CD8-positive, alpha-beta memory T cell (primary cell): ENCODE measurements around the gene UBAC2. TPM values are rescaled to one million over a fixed set of nuclear protein-coding genes. Genes with fewer than 3 reads are reported as not detected.

ENCODE experiments used
- CTCF ChIA-PET: fragments of 350-600 bp; sonication (Branson Sonifier 250); formaldehyde crosslinking; loops from one replicate; lab custom pipeline; 2021; ENCODE audit warnings: antibody characterized with exemption; lab: Charles Lee
- POLR2A ChIA-PET: fragments of 350-600 bp; sonication (Branson Sonifier 250); formaldehyde crosslinking; loops from one replicate; lab custom pipeline; 2021; ENCODE audit warnings: antibody characterized with exemption; lab: Charles Lee
- DNase-seq, 5 donors: peaks; one replicate each; pipeline versions ENCODE4 v3.0.0 to v3.0.0-alpha.2; 2020 to 2022; ENCODE audit warnings: mixed read lengths in 1 of 5
- H3K27ac ChIP-seq: one replicate; pipeline ENCODE4 v1.7.0; 2013; ENCODE audit warnings: low read depth, mild to moderate bottlenecking, low read length, moderate library complexity
- H3K27me3 ChIP-seq: 2 replicates; pipeline ENCODE4 v1.7.0; 2013; ENCODE audit warnings: low read length, mild to moderate bottlenecking; ENCODE audit not compliant: insufficient read depth, poor library complexity, severe bottlenecking
- H3K36me3 ChIP-seq: 2 replicates; pipeline ENCODE4 v1.7.0; 2013; ENCODE audit warnings: mild to moderate bottlenecking, low read length, moderate library complexity; ENCODE audit not compliant: insufficient read depth
- H3K4me1 ChIP-seq: 2 replicates; pipeline ENCODE4 v1.7.0; 2013; ENCODE audit warnings: mild to moderate bottlenecking, low read length, moderate library complexity; ENCODE audit not compliant: insufficient read depth
- H3K4me3 ChIP-seq: 2 replicates; pipeline ENCODE4 v1.7.0; 2013; ENCODE audit warnings: mild to moderate bottlenecking, low read length
- H3K9me3 ChIP-seq: 2 replicates; pipeline ENCODE4 v1.7.0; 2013; ENCODE audit warnings: mild to moderate bottlenecking, low read length
- H3K27ac Mint-ChIP-seq, 8 donors: one replicate each; pipeline ENCODE4 v1.8.0; 2020 to 2021; ENCODE audit warnings: mixed read lengths in 8 of 8, mild to moderate bottlenecking in 6 of 8, inconsistent platforms in 3 of 8, moderate library complexity in 3 of 8
- H3K27me3 Mint-ChIP-seq, 2 donors: one replicate each; pipeline ENCODE4 v1.8.0; 2020 to 2021; ENCODE audit warnings: mixed read lengths in 2 of 2, mild to moderate bottlenecking in 1 of 2, moderate library complexity in 1 of 2
- H3K36me3 Mint-ChIP-seq, 3 donors: one replicate each; pipeline ENCODE4 v1.8.0; 2020 to 2021; ENCODE audit warnings: mixed read lengths in 3 of 3, inconsistent platforms in 1 of 3, mild to moderate bottlenecking in 1 of 3
- H3K4me1 Mint-ChIP-seq, 3 donors: one replicate each; pipeline ENCODE4 v1.8.0; 2020 to 2021; ENCODE audit warnings: mixed read lengths in 3 of 3, inconsistent platforms in 1 of 3, mild to moderate bottlenecking in 1 of 3
- H3K4me3 Mint-ChIP-seq, 7 donors: one replicate each; pipeline ENCODE4 v1.8.0; 2020 to 2021; ENCODE audit warnings: mixed read lengths in 7 of 7, mild to moderate bottlenecking in 6 of 7, moderate library complexity in 4 of 7, inconsistent platforms in 2 of 7
- H3K9me3 Mint-ChIP-seq, 5 donors: one replicate each; pipeline ENCODE4 v1.8.0; 2020 to 2022; ENCODE audit warnings: mixed read lengths in 5 of 5, mild to moderate bottlenecking in 3 of 5, moderate library complexity in 2 of 5, inconsistent platforms in 1 of 5
- polyA plus RNA-seq: library from polyadenylated mRNA; unstranded; fragments of 300-500 nt; fragmentation: Illumina TruSeq; gene quantifications from one replicate; pipeline ENCODE4 v1.2.3, GENCODE V29; 2021
- total RNA-seq, 2 experiments: library from RNA; stranded (reverse); gene quantifications; one replicate each; pipeline ENCODE4 v1.2.3, GENCODE V29; 2021

The UBAC2 gene
- total and polyA plus RNA-seq, 3 experiments from 2014 or later, result 62.3 to 160 (median 63.7) TPM

DNA sequence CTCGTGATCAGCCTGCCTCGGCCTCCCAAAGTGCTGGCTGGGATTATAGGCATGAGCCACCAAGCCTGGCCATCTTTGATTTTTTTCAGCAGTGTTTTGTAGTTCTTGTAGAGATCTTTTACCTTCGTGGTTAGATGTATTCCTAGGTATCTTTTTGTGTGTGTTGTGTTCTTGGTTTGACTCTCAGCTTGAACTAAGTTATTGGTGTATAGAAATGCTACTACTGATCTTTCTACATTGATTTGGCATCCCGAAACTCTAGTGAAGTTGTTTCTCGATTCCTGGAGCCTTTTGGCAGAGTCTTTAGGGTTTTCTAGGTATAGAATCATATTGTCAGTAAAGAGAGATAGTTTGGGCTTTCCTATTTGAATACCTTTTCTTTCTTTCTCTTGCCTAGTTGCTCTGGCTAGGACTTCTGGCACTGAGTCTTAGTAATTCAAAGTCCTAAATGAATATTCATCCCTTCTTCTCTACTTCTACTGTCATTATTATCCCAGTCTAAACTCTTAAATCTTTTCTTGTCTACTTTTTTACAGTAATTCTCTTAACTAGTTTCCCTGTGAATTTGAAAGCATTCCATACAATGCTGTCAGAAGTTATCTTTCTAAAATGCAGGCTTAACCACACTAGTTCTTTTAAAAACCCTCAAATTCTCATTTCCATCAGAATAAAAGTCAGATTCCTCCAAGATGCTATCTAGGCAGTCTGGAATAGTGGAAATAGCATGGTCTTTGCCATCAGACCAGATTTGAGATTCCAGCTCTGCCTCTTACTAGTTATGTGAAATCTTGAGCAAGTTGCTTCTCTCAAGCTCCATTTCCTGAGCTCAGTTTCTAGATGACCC lies 50.5 kb downstream of the UBAC2 start:
- DNase-seq, result no peak
- peaks cover 61 to 80% (median 70%) of the 10 kb centered on the region in 3 donors for H3K4me1 Mint-ChIP-seq
- CTCF ChIA-PET, result interaction anchor here (1.0 to 1.6 kb wide), 4 partner anchors 8 to 186 kb away, joined by 4 to 5 read pairs (median 4); no protein-coding TSS in a partner anchor

GRCh38 chr13:99251921-99252320 lies 51.3 kb downstream of the UBAC2 start:
- H3K4me1 ChIP-seq, result peaks cover 47% of the 10 kb centered on the region
- peaks cover 16% of the 10 kb centered on the region for H3K36me3 ChIP-seq
- DNase-seq, result no peak
- H3K9me3 Mint-ChIP-seq, result no peaks in the 10 kb centered on the region
- H3K9me3 ChIP-seq, result no peaks in the 10 kb centered on the region
- peaks cover 64 to 83% (median 73%) of the 10 kb centered on the region in 3 donors for H3K4me1 Mint-ChIP-seq
- H3K27me3 ChIP-seq, result no peaks in the 10 kb centered on the region
- H3K27ac Mint-ChIP-seq, result peak overlapping the region; percentile 30 to 85 (median 64)
- peaks cover 29 to 63% (median 38%) of the 10 kb centered on the region in 3 donors for H3K36me3 Mint-ChIP-seq
- CTCF ChIA-PET, result interaction anchor here (1.0 to 1.6 kb wide), 5 partner anchors 9 to 185 kb away, joined by 3 to 5 read pairs (median 4); no protein-coding TSS in a partner anchor
- POLR2A ChIA-PET, result interaction anchor here (1.2 kb wide), 1 partner anchor 13 kb away, joined by 4 read pairs; no protein-coding TSS in a partner anchor
- H3K4me3 ChIP-seq, result no peak overlapping the region
- no peak overlapping the region for H3K27ac ChIP-seq
- no peaks in the 10 kb centered on the region for H3K27me3 Mint-ChIP-seq
- peak overlapping the region in 3 of 7 donors; percentile 0 to 60 (median 36) for H3K4me3 Mint-ChIP-seq

More for the DNA sequence above, 50.5 kb downstream of the UBAC2 start:
- POLR2A ChIA-PET, result interaction anchor here (0.7 to 1.2 kb wide), 2 partner anchors 13 to 50 kb away, joined by 4 read pairs; partner anchors contain the start of gene UBAC2
- Histone ChIP-seq H3K4me1 (peaks cover 41% of the 10 kb centered on the region), H3K4me3 (no peak overlapping the region), H3K27me3 (no peaks in the 10 kb centered on the region), H3K36me3 (peaks cover 16% of the 10 kb centered on the region), H3K27ac (no peak overlapping the region), H3K9me3 (no peaks in the 10 kb centered on the region)
- Mint-ChIP-seq H3K4me3 (peak overlapping the region in 3 of 7 donors; percentile 6 to 10 (median 9)), H3K36me3 (peaks cover 29 to 61% (median 41%) of the 10 kb centered on the region in 3 donors), H3K27me3 (no peaks in the 10 kb centered on the region), H3K9me3 (no peaks in the 10 kb centered on the region), H3K27ac (peak overlapping the region; percentile 59 to 92 (median 78))

DNA sequence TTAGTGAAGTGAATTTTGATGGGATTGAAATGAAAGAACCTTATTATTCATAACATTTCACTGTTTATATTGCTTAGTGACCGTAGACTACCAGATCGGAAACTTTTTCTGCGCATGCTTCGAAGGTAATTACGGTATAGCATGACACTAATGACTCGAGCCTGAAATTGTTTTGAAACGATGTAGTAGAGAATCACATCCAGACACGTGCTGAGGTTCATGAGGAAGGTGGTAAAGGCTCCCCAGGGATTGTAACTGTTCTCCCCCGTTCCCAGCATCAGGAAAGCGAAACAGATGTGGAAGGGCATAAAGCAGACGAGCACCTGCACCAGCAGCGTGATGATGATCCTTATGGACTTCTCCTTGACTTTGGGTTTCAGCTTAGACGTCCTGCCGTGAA lies 54.2 kb downstream of the UBAC2 start:
- POLR2A ChIA-PET, result interaction anchor here (1.0 to 4.6 kb wide), 4 partner anchors 21 to 55 kb away, joined by 3 to 55 read pairs (median 6); partner anchors contain the start of gene UBAC2
- H3K27me3 Mint-ChIP-seq, result no peaks in the 10 kb centered on the region
- H3K4me3 Mint-ChIP-seq, result peak overlapping the region; percentile 79 to 95 (median 86)
- Histone ChIP-seq H3K27ac (no peak overlapping the region), H3K9me3 (no peaks in the 10 kb centered on the region), H3K27me3 (no peaks in the 10 kb centered on the region), H3K4me1 (peaks cover 60% of the 10 kb centered on the region), H3K36me3 (peaks cover 16% of the 10 kb centered on the region), H3K4me3 (peak overlapping the region; percentile 65)
- H3K36me3 Mint-ChIP-seq, result peaks cover 10 to 48% (median 23%) of the 10 kb centered on the region in 3 donors
- peak in 1 of 5 donors; percentile 61 for DNase-seq
- peaks cover 69 to 81% (median 80%) of the 10 kb centered on the region in 3 donors for H3K4me1 Mint-ChIP-seq
- H3K9me3 Mint-ChIP-seq, result no peaks in the 10 kb centered on the region
- CTCF ChIA-PET, result interaction anchor here (1.2 to 4.4 kb wide), 7 partner anchors 10 to 78 kb away, joined by 3 to 68 read pairs (median 5); partner anchors contain the start of gene UBAC2
- H3K27ac Mint-ChIP-seq, result peak overlapping the region; percentile 82 to 96 (median 92)

DNA sequence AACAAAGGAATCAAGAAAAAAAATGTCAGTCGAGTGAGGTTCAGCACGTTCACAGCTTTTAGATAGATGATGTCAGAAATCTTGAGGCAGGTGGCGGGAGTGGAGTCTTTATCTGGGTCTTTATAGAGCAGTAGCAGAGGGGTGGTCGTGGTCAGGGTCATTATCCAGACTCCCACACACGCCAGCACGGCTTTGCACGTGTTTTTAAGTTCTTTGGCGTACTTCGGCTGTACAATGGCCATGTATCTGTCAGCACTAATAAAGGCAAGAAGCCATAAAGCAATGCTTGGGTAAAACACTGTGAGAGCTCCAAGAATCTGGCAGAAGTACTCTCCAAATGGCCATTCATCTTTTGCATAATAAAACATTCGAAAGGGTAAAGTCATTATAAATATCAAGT lies 54.6 kb downstream of the UBAC2 start:
- peak overlapping the region; percentile 65 for H3K4me3 ChIP-seq
- no peaks in the 10 kb centered on the region for H3K27me3 Mint-ChIP-seq
- H3K4me3 Mint-ChIP-seq, result peak overlapping the region; percentile 79 to 95 (median 86)
- CTCF ChIA-PET, result interaction anchor here (1.2 to 4.4 kb wide), 8 partner anchors 9 to 79 kb away, joined by 3 to 68 read pairs (median 8); partner anchors contain the start of gene UBAC2
- peaks cover 10 to 45% (median 27%) of the 10 kb centered on the region in 3 donors for H3K36me3 Mint-ChIP-seq
- peaks cover 16% of the 10 kb centered on the region for H3K36me3 ChIP-seq
- POLR2A ChIA-PET, result interaction anchor here (0.6 to 4.6 kb wide), 9 partner anchors 10 to 323 kb away, joined by 3 to 55 read pairs (median 5); partner anchors contain the start of gene UBAC2
- H3K9me3 Mint-ChIP-seq, result no peaks in the 10 kb centered on the region
- no peaks in the 10 kb centered on the region for H3K9me3 ChIP-seq
- peaks cover 65% of the 10 kb centered on the region for H3K4me1 ChIP-seq
- H3K27ac ChIP-seq, result no peak overlapping the region
- H3K27me3 ChIP-seq, result no peaks in the 10 kb centered on the region
- DNase-seq, result no peak
- H3K4me1 Mint-ChIP-seq, result peaks cover 69 to 81% (median 80%) of the 10 kb centered on the region in 3 donors
- peak overlapping the region; percentile 82 to 96 (median 92) for H3K27ac Mint-ChIP-seq

DNA sequence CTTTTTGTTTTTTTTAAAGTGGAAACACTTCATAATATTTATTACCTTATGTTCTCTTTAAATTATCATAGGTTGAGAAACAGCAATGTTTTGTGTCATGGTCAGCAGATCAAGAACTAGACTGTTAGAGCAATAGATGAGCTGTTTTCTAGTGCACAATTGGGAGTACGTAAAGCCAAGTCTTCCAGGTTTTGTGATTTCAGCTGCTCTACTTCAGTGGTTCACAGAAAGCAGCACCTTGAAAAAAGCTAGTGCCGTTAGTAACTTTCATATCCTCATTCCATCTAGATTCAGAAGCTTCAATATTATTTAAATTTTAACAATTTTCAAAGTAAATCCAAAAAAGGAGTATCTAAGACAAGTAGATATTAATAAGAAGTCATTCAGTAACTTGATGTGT lies 55.6 kb downstream of the UBAC2 start:
- Mint-ChIP-seq H3K9me3 (no peaks in the 10 kb centered on the region), H3K4me3 (peak overlapping the region; percentile 84 to 95 (median 86)), H3K36me3 (peaks cover 10 to 48% (median 23%) of the 10 kb centered on the region in 3 donors), H3K27ac (peak overlapping the region; percentile 67 to 96 (median 90)), H3K27me3 (no peaks in the 10 kb centered on the region), H3K4me1 (peaks cover 67 to 83% (median 81%) of the 10 kb centered on the region in 3 donors)
- Histone ChIP-seq H3K36me3 (peaks cover 13% of the 10 kb centered on the region), H3K27me3 (no peaks in the 10 kb centered on the region), H3K4me3 (peak overlapping the region; percentile 65), H3K27ac (no peak overlapping the region), H3K9me3 (no peaks in the 10 kb centered on the region), H3K4me1 (peaks cover 69% of the 10 kb centered on the region)
- no peak for DNase-seq
- POLR2A ChIA-PET, result interaction anchor here (0.6 to 4.6 kb wide), 8 partner anchors 10 to 78 kb away, joined by 4 to 55 read pairs (median 6); partner anchors contain the start of gene UBAC2
- CTCF ChIA-PET, result interaction anchor here (0.8 to 4.4 kb wide), 10 partner anchors 8 to 186 kb away, joined by 3 to 68 read pairs (median 4); partner anchors contain the start of gene UBAC2

GRCh38 chr13:99256709-99257108 lies 56.1 kb downstream of the UBAC2 start:
- H3K27me3 ChIP-seq, result no peaks in the 10 kb centered on the region
- ChIA-PET CTCF (interaction anchor here (0.8 to 4.4 kb wide), 8 partner anchors 8 to 186 kb away, joined by 3 to 68 read pairs (median 7); partner anchors contain the start of gene UBAC2), POLR2A (interaction anchor here (0.6 to 4.6 kb wide), 8 partner anchors 9 to 78 kb away, joined by 4 to 55 read pairs (median 6); partner anchors contain the start of gene UBAC2)
- no peak for DNase-seq
- H3K4me1 Mint-ChIP-seq, result peaks cover 66 to 82% (median 80%) of the 10 kb centered on the region in 3 donors
- H3K4me3 Mint-ChIP-seq, result peak overlapping the region; percentile 84 to 95 (median 86)
- peaks cover 11% of the 10 kb centered on the region for H3K36me3 ChIP-seq
- peak overlapping the region; percentile 65 for H3K4me3 ChIP-seq
- no peak overlapping the region for H3K27ac ChIP-seq
- H3K4me1 ChIP-seq, result peaks cover 69% of the 10 kb centered on the region
- H3K27me3 Mint-ChIP-seq, result no peaks in the 10 kb centered on the region
- peak overlapping the region in 7 of 8 donors; percentile 69 to 96 (median 89) for H3K27ac Mint-ChIP-seq
- no peaks in the 10 kb centered on the region for H3K9me3 Mint-ChIP-seq
- peaks cover 10 to 52% (median 22%) of the 10 kb centered on the region in 3 donors for H3K36me3 Mint-ChIP-seq
- H3K9me3 ChIP-seq, result no peaks in the 10 kb centered on the region

GRCh38 chr13:99257291-99257690 lies 56.6 kb downstream of the UBAC2 start:
- Histone ChIP-seq H3K4me3 (peak overlapping the region; percentile 74), H3K9me3 (no peaks in the 10 kb centered on the region), H3K27me3 (no peaks in the 10 kb centered on the region), H3K36me3 (peaks cover 11% of the 10 kb centered on the region), H3K27ac (no peak overlapping the region), H3K4me1 (peaks cover 63% of the 10 kb centered on the region)
- Mint-ChIP-seq H3K36me3 (peaks cover 10 to 52% (median 22%) of the 10 kb centered on the region in 3 donors), H3K27me3 (no peaks in the 10 kb centered on the region), H3K4me3 (peak overlapping the region; percentile 84 to 95 (median 86)), H3K4me1 (peaks cover 60 to 82% (median 74%) of the 10 kb centered on the region in 3 donors), H3K27ac (peak overlapping the region in 5 of 8 donors; percentile 55 to 89 (median 72)), H3K9me3 (no peaks in the 10 kb centered on the region)
- POLR2A ChIA-PET, result interaction anchor here (0.6 to 4.6 kb wide), 7 partner anchors 9 to 83 kb away, joined by 3 to 55 read pairs (median 6); partner anchors contain the start of gene UBAC2
- DNase-seq, result no peak
- CTCF ChIA-PET, result interaction anchor here (1.5 to 4.4 kb wide), 4 partner anchors 11 to 103 kb away, joined by 4 to 68 read pairs (median 13); partner anchors contain the start of gene UBAC2
